GOT3 (cell line): ENCODE data around the gene ATP6V1F.
"Not testable (repeated sequence)": the region's sequence is repeated elsewhere in the genome, so short reads cannot be mapped to it uniquely, and the experiment has no call there.

Source experiments
- DNase-seq: peaks from one replicate; lab custom pipeline; 2025; ENCODE audit warnings: mixed read lengths; lab: John Stamatoyannopoulos, UW

Gene ATP6V1F

DNA sequence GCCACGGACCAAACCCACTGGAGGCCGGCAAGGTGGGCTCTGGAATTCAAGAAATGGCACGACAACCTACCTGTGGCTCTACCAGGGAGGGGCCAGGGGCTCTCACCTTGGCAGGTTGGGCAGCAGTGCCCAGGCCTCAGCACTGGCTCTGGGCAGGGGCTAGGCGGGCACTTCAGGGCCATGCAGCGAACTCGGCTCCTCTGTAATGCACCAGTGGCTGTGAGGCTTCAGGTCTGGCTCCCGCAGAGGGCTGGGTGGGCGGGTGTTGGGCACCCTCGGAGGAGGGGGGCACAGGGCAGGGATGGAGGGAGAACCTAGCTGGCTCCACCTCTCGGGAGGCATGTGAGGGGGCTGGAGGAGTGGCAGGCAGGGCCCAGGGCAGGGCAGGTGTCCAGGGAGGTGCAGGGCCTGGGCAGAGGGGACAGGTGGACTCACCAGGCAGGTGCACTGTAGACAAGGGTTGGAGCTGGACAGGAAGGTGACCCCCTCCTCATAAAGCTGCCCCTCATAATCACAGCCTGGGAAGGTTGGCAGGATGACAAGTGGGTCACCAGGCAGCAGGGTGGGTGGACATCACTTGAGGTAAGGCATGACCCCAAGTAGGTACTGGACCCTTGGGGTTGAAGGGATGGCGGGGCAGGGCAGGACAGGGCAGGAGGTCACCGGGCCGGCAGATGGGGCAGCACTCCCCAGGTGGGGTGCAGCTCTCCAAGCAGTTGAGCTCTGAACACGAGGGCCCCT, 41.1 kb downstream of the ATP6V1F start:
- no peak for DNase-seq

DNA sequence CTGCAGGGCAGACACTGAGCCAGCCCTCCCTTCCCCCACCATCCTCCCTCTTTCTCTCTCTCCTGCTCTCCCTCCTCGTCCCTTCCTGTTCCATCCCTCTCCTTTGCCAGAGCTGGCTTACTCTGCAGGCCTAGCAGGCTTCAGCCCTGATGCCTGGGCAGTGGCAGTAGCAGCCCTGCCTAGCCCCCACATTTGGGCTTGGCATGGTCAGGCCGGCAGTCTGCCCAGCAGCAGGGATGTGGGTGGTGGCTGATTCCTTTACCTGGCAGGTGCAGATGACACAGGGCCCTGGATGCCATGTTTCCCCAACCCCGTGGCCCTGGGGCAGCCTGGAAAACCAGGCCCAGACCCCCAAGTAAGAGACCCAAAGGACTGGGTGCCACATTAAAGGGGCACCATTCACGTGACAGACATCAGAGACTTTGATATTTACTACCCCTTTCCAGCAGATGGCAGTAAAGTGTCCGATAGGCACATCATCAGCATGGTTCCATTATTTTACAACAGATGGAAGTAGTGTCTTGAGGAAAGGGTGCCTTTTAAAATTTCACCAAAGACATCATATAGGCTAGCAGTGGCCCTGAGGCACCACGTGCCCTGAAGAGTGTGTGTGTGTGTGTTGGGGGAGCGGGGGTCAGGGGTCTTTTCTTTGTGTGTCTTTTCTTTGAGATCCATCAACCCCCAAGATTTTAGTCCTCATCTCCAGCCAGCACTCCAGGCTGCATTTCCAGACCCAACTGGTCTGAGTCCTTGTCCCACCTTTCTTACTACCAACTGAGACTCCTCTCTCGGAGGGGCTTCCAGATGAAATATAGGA, 41.9 kb downstream of the ATP6V1F start:
- DNase-seq: no peak

DNA sequence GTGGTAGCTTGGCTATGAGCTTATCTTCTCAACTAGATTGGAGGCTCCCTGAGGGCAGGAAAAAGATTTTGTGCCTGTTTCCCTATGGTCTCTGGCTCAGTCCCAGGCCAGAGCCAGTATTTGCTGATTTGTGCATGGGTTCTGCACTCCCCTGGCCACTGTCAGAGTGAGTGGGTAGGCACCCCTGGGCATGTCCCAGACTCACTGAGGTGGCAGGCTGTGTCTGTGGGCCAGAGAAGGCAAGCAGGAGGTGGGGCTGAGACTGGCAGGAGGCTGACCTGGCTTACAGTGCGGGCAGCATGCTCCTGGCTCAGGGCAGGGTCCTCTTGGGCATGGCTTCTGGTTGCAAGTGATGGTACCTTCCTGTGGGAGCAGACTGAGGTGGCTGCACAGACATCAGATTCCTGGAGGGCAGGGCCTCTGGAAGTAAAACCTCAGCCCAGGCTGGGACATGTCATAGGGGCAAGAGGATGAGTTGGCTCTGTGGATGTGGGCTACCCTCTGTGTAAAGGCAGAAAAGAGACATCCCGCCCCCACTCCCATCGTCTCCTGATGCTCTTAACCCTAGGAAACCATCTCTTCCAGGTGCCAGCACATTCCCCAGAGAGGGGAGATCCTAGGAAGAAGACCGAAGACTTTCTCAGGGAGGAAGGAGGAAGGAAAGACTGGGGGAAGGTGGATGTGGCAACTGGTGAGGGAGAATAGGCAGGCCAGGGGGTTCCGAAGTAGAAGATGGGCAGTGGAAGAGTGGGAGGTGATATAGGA, 43.5 kb downstream of the ATP6V1F start:
- DNase-seq: no peak

DNA sequence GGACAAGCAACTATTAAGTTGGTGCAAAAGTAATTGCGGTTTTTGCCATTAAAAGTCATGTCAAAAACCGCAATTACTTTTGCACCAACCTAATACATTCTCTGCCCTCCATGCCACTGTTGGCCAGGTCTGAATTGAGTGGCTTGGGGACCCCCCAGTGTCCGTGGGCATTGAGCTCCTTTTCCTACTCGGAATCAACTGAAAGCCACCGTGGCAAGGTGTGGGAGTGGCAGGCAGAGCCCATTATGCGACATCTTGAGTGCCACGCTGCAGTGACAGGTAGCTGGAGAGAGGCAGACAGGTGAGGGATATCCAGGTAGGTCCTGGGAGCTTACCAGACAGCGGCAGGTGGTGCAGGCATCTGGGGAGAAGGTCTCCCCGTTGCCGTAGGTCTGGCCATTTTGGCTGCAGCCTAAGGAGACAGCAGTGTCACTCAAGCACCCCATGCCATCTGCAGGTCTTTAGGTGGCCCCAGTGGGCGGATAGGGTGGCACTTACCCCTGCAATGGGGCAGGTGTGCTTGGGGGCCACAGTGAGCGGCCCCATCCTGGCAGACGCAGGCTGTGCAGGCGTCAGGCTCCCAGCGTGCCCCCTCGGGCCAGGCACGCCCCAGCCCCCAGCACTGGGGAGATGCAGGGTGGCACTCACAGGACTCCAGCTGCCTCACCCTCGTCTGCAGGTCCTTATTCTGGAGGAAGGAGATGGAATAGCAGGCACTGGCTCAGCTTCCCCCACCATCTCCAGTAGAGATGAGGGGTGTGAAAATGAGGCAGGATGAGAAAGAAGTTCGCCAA, 44.3 kb downstream of the ATP6V1F start:
- no peak for DNase-seq

DNA sequence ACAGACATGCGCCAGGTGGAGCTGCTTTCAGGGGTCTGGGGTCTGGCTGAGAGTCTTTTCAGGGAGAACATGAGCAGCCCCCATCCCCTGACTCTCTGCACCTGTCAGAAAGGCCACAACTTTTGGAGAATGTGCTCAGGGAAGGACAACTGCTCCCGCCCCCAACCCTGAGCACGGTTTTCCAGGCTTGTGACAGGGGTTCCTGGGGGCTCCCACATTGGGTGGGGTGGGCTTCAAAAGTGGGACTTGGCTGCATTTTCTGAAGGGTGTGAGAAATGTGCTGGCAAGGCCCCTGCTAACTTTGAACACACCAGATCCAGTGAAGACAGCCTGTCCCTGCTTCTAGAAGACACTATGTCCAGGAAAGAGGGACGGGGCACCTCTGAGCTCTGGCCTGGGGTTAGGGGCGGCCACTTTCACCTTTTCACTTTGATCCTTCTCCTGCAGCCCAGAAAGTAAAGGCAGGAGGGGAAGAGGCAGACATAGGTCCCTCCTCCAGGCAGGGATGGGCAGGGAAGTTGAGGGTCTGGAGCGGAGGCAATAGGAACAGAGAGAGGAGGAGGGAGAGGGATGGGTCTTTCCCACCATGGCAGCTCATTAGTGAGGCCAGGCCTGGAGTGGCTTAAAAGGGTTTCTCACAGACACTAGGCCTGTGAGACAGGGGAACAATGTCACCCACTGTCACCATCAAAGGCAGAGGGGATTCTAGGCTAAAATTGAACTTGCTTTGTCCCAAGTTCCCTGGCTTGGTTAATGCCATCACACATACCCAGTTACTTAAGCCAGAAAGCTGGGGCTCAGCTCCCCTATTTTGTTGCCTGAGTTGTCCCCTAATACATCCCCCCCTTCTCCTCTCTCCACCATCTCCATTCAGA, 46.3 kb downstream of the ATP6V1F start:
- DNase-seq: no peak

DNA sequence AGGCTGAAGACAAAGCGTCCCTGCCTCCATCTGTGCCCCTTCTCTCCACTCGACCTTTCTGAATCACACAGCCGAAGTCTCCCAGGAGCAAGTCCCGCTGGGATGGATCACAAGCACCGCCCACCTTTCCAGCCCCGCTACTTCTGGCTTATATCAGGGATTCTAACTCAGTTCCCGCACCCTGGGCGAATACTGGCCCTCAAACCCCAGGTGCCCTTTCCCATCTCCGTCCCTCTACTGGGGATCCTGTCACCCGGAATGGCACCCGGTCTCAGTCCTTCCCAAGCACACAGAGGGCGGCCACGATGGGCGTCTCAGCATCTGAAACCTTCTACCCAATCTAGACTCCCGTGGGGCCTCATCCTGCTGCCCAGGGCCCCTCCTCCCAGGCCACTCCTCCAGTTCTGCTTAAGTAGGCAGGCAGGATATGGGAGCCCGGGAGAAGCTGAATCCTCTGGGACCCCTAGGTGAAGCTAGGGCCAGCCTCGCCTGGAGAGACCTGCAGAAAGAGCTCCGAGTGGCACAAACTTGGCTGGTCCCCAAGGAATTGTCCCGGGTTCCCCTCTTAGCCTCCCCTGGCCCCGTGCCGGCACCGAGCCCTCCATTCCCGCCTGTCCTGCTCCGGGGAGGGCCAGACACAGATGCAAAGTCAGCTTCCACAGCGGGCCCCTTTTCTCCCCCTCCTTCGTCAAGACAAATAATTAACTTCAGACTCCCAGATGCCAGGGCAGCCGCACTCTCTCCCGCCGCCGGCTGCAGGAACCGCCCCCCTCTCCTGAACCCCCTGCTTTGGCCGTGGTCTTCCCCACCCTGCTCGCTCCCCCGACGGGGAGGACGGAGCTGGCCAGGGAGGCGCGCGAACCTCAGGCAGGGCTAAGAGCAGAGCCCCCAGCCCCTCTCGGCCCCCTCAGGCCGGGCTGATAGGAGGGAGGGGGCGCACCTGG, 47.2 kb downstream of the ATP6V1F start:
- DNase-seq: no peak

DNA sequence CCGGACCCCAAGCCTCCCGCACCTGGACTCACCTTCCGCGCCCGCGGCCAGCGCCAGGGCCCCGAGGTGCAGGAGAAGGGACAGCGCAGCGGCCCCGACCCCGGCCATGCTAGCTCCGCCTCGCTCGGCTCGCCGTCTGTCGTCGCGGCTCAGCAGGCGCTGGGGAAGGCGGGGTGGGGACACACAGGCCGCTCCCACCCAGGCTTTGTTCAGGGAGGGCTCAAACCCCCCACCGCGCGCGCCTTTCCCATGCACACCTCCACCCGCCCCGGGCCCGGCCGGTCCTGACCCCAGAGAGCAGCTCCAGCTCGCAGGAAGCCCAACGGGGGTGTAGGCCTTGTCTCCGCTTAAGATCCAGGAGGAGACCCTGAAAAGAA, 47.9 kb downstream of the ATP6V1F start, which contains the start of gene KCP:
Gene KCP, minus strand, starts transcription at position 141 of the 377 bp plus-strand sequence. Its CDS starts 33 bp downstream, at position 108.
- DNase-seq: no peak

DNA sequence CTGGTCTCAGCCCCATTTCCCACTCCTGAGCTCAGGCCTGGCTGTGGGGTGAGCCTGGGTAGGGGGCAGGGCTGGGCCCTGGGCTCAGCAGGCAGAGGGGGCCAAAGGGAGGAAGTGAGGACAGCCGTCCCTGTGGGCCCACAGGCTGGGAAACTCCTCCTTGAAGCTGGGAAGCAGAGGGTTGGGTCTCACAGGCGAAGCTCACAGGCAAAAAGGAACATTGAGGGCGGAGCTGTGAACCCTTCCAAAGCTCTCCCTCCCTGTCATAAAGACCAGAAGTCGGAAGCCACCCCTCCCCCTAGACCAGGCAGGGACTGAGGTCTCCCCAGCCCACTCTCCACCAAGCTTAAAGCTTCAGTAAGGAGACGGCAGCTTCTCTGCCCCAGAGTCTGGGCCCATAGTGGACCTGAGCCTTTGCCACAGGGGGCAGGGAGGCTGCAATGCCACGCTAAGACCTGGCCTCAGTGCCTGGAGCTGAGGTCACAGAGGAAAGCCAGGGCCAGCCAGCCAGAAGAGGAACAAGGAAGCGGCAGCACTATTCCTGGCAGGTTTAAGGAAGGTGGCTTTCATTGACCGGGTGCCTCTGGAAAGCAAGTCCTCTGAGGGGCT, 48.9 kb downstream of the ATP6V1F start:
- no peak for DNase-seq

DNA sequence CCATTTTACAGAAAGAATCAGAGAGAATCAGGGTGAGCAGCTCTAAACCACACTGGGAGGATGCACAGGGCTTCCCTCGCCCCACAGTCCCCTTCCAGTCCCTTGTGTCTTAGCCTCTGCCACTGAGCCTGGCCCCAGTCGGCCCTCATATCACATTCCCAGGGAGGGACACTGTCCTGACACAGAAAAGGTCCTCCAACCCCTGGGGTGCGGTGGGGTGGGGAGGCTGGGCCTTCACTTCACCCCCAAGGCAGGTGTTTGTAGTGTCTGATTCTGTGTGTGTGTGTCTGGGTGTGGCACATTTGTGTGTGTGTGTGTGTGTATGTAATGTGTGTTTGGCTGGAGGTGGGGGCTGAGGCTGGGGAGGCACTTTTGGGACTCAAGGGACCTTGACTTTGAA, 49.6 kb downstream of the ATP6V1F start:
- no peak for DNase-seq

DNA sequence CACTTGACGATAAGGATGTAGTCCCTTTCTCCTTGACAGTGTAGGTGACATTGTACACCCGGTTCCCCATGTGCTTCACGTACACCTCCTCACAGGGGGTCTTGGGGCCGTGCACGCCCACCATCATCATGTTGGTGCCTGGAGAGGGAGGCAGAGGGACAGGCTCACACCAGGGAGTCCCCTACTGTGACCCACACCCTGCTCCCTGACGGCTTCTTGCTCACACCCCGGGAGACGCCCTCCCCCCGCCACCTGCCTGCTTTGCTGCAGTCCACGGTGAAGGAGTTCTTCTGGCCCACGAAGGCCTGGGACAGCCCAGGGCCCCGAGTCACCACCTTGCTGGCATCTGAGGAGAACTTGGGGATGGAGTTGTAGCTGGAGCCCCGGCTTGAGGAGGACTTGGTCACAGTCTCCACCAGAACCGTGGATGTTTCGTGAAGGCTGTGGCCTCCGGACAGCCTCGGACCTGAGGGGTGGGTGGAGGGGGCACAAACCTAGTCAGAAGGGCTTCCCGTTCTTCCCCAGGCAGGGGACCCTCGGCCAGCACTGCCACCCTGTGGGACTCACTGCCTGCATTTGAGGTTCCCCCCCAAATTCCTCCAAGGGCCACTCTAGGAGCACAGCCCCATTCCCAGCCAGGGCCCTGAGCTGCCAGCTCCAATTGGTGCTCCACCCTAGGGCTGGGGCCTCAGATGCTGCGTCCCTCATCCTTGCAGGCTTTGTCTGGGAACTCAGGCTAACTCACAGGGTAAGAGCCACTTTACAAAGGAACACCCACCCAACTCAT, 50.2 kb downstream of the ATP6V1F start:
- not testable (repeated sequence) for DNase-seq

DNA sequence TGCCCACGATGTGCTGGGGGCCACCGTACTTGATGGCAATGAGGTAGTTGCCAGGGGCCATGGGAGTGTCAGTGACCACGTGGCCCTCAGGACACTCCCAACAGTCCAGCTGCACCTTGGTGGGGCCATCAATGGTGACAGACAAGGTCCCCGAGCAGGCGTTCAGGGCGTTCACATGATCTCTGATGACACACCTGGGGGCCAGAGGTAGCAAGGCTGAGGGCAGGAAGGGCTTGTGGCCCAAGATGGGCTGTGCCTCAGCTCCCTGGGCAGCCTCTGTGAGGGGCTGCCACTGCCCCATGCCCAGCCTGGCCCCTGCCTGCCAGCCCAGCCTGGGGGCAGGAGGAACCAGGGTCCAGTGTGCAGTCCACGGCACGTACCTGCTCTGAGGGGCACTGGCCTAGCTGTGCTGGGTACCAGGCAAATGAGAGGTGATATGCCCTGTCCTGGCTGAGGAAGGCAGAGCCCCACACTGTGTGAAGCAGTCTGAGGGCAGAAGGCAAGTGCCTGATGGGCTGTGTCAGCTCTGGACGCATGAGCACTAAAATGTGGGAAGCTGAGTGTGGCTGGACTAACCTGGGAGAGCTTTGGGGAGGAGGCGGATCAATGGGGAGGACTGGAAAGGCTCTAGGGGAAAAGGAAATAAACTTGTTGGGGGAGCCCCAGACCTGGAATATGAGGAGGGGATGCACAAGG, 51.4 kb downstream of the ATP6V1F start:
- no peak for DNase-seq

DNA sequence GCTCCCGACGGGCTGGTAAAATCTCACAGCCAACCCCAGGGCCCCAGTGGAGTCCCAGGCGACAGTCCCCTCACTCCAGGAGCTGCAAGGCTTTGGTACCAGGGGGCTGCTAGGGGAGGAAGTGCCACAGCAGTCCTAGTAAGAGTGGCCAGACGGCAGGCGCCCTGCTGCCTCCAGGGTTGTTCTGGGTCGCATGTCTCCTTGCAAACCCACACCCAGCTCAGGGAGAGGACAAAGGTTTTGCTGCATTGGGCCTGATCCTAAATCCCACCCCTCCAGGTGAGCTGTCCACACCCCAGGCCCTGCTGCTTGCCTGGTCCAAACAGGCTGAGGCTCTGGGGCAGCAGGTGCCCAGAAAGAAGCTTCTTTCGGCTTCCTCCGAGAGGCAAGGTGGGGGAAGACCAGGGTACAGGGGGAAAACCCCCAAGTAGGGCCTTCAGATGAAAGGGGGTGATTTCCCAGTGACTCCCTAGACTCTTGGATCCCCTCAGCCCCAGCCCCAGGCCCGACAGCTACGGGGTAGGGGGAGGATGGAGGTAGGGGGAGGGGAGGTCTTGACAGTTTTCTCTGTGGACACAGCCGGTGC, 52.0 kb downstream of the ATP6V1F start:
- no peak for DNase-seq

DNA sequence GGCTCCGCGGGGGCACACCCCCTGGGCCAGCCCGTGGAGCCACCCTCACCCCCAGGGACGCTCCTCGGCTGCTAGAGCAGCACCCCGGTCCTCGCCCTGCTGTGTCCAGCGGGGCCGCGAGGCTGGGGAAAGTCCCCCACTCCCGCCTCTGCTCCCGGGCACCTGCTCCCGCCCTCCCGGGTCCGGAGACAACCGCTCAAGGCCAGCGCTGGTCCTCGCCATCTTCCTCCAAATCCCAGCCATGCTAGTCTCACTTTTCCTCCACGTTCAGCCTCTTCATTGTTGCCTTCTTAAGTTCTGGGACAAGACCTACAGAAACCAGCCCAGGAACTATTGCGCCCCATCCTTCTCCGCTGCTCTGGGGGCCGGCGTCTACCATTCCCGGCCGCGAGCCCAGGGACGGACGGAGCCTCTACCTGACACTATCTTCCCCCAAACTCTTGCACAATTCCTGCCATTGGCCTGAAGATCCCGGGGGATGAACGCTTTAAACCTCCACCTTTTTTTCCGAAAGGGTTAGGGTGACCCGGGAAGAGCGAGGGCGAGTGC, 52.7 kb downstream of the ATP6V1F start:
- DNase-seq: no peak
